Smooth muscle cell (in vitro differentiated cells): ENCODE results near the gene SLC27A2. TPM values are rescaled to one million over a fixed set of nuclear protein-coding genes. Genes with fewer than 3 reads are reported as not detected.

Source experiments
- DNase-seq: peaks from one replicate; lab custom pipeline; 2025; ENCODE audit not compliant: unreplicated experiment; lab: John Stamatoyannopoulos, UW
- H2AFZ ChIP-seq: fragments of 200-600 bp; sonication (generic); 2 replicates; pipeline ENCODE4 v1.6.0; 2016; ENCODE audit warnings: antibody characterized with exemption, low read depth, mild to moderate bottlenecking
- H3F3A ChIP-seq: fragments of 200-600 bp; sonication (generic); 2 replicates; pipeline ENCODE4 v1.6.0; 2017; ENCODE audit warnings: antibody characterized with exemption, low read depth
- H3K27ac ChIP-seq: fragments of 200-600 bp; sonication (generic); 2 replicates; pipeline ENCODE4 v1.5.1; 2016; ENCODE audit warnings: low read depth, mild to moderate bottlenecking
- H3K27me3 ChIP-seq: fragments of 200-600 bp; sonication (generic); 2 replicates; pipeline ENCODE4 v1.6.1; 2016; ENCODE audit warnings: low read depth, mild to moderate bottlenecking
- H3K36me3 ChIP-seq: fragments of 200-600 bp; sonication (generic); 2 replicates; pipeline ENCODE4 v1.5.1; 2016; ENCODE audit warnings: low read depth
- H3K4me1 ChIP-seq: fragments of 200-600 bp; sonication (generic); 2 replicates; pipeline ENCODE4 v1.5.1; 2016; ENCODE audit warnings: low read depth
- H3K4me2 ChIP-seq: fragments of 200-600 bp; sonication (generic); 2 replicates; pipeline ENCODE4 v1.6.0; 2016; ENCODE audit warnings: mild to moderate bottlenecking
- H3K4me3 ChIP-seq: fragments of 200-600 bp; sonication (generic); 2 replicates; pipeline ENCODE4 v1.5.1; 2016; ENCODE audit warnings: mild to moderate bottlenecking
- H3K79me2 ChIP-seq: fragments of 200-600 bp; sonication (generic); 2 replicates; pipeline ENCODE4 v1.6.0; 2016; ENCODE audit warnings: low read depth, mild to moderate bottlenecking
- H3K9ac ChIP-seq: fragments of 200-600 bp; sonication (generic); 2 replicates; pipeline ENCODE4 v1.6.0; 2016; ENCODE audit warnings: low read depth
- H3K9me3 ChIP-seq: fragments of 200-600 bp; sonication (generic); replicated peaks from 2 replicates; pipeline ENCODE4 v1.5.1; 2016; ENCODE audit warnings: low read depth
- H4K20me1 ChIP-seq: fragments of 200-600 bp; sonication (generic); 2 replicates; pipeline ENCODE4 v1.6.0; 2016; ENCODE audit warnings: low read depth
- WGBS: methylation state at CpG from one replicate; pipeline ENCODE4 v1.1.7; 2016; ENCODE audit warnings: low lambda C conversion rate; 5-methylcytosine and 5-hydroxymethylcytosine counted together
- polyA plus RNA-seq: library from polyadenylated mRNA; unstranded; fragments of >200 nt; fragmentation: Nextera tagmentation; extraction: Ambion mirVana; gene quantifications from 2 replicates; pipeline ENCODE4 v1.2.1, GENCODE V29; 2016
- total RNA-seq: library from RNA; depleted of rRNA; stranded (reverse); fragments of >200 nt; gene quantifications from 2 replicates; pipeline ENCODE4 v1.2.3, GENCODE V29; 2014
- TF ChIP-seq, protein P1 (sequence below): fragments of 200-600 bp; sonication (generic); IDR thresholded peaks from 2 replicates; pipeline ENCODE4 v1.5.1; 2017; ENCODE audit warnings: borderline replicate concordance, mild to moderate bottlenecking, antibody characterized with exemption; ENCODE audit not compliant: insufficient read depth, poor library complexity, severe bottlenecking

Gene SLC27A2
- total and polyA plus RNA-seq, 2 experiments from 2014 or later = 1.6 TPM; not detected in 1

DNA sequence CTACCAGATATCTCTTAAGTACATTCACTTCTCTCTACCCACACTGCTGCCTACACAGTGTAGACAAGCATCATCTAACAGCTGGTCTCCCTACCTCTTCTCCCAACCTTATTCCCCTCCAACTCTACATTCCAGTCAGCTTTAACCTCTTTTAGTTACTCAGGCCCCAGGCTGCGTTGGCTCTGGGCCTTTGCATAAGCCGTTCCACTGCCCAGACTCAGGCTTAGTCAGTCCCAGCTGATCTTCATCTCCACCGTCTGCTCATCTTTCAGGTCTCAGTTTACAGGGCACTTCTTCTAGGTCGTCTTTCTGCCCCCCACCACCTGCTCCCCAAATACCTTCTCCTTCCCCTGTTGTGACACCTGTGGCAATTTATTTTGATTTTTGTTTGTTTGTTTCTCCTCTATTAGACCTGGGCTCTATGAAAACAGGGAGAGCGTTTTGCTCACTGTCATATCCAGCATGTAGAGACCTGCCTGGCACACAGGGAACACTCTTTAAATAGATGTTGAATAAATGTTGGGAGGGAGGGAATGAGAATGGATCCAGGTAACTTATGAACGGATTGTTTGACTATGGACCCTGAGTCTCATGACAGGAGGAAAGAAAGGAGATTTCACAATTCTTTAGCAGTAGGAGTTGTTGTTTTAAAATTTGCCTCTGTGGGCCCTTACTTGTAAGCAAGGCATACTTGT, 11.1 kb downstream of the SLC27A2 start:
- Histone ChIP-seq H3K9ac (no peak overlapping the region), H3K4me3 (no peak overlapping the region), H3K4me2 (no peak overlapping the region), H3K27me3 (peaks cover 12% of the 10 kb centered on the region), H3K9me3 (no peaks in the 10 kb centered on the region), H3K4me1 (no peaks in the 10 kb centered on the region), H3K36me3 (no peaks in the 10 kb centered on the region), H3F3A (no peaks in the 10 kb centered on the region), H2AFZ (no peak overlapping the region), H4K20me1 (no peaks in the 10 kb centered on the region), H3K27ac (no peak overlapping the region), H3K79me2 (no peaks in the 10 kb centered on the region)
- DNase-seq = no peak
- TF ChIP-seq, protein P1, sequence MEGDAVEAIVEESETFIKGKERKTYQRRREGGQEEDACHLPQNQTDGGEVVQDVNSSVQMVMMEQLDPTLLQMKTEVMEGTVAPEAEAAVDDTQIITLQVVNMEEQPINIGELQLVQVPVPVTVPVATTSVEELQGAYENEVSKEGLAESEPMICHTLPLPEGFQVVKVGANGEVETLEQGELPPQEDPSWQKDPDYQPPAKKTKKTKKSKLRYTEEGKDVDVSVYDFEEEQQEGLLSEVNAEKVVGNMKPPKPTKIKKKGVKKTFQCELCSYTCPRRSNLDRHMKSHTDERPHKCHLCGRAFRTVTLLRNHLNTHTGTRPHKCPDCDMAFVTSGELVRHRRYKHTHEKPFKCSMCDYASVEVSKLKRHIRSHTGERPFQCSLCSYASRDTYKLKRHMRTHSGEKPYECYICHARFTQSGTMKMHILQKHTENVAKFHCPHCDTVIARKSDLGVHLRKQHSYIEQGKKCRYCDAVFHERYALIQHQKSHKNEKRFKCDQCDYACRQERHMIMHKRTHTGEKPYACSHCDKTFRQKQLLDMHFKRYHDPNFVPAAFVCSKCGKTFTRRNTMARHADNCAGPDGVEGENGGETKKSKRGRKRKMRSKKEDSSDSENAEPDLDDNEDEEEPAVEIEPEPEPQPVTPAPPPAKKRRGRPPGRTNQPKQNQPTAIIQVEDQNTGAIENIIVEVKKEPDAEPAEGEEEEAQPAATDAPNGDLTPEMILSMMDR = no peak
- 78% methylated on average over 6 of the region's 6 CpGs for WGBS

- no peaks in the 10 kb centered on the region for H3K36me3 ChIP-seq
- DNase-seq = no peak
- TF ChIP-seq, protein P1 = no peak
- no peaks in the 10 kb centered on the region for H3F3A ChIP-seq
- H3K4me3 ChIP-seq = no peak overlapping the region
- H3K27ac ChIP-seq = no peak overlapping the region
- H3K4me2 ChIP-seq = no peak overlapping the region
- H3K9ac ChIP-seq = no peak overlapping the region
- no peaks in the 10 kb centered on the region for H3K4me1 ChIP-seq
- H4K20me1 ChIP-seq = no peaks in the 10 kb centered on the region
- H3K27me3 ChIP-seq = no peaks in the 10 kb centered on the region
- H3K79me2 ChIP-seq = no peaks in the 10 kb centered on the region
- no peak overlapping the region for H2AFZ ChIP-seq
- no peaks in the 10 kb centered on the region for H3K9me3 ChIP-seq
Observed at GRCh38 chr15:50202003-50202402, 20.0 kb downstream of the SLC27A2 start.

GRCh38 chr15:50206020-50206419, 24.0 kb downstream of the SLC27A2 start:
- 88% methylated on average over 5 of the region's 5 CpGs for WGBS
- Histone ChIP-seq H3K27me3 (no peaks in the 10 kb centered on the region), H2AFZ (no peak overlapping the region), H3F3A (no peaks in the 10 kb centered on the region), H3K9ac (no peak overlapping the region), H3K4me2 (no peak overlapping the region), H3K27ac (no peak overlapping the region), H3K36me3 (no peaks in the 10 kb centered on the region), H3K4me1 (no peaks in the 10 kb centered on the region), H4K20me1 (no peaks in the 10 kb centered on the region), H3K9me3 (no peaks in the 10 kb centered on the region), H3K79me2 (no peaks in the 10 kb centered on the region), H3K4me3 (no peak overlapping the region)
- TF ChIP-seq, protein P1 = no peak
- DNase-seq = no peak

GRCh38 chr15:50209809-50210208, 27.8 kb downstream of the SLC27A2 start:
- Histone ChIP-seq H4K20me1 (no peaks in the 10 kb centered on the region), H3K4me2 (no peak overlapping the region), H3K36me3 (no peaks in the 10 kb centered on the region), H3F3A (no peaks in the 10 kb centered on the region), H3K27me3 (no peaks in the 10 kb centered on the region), H3K79me2 (no peaks in the 10 kb centered on the region), H3K27ac (peak overlapping the region; percentile 67), H3K4me1 (no peaks in the 10 kb centered on the region), H3K9ac (no peak overlapping the region), H3K9me3 (no peaks in the 10 kb centered on the region), H2AFZ (no peak overlapping the region), H3K4me3 (no peak overlapping the region)
- TF ChIP-seq, protein P1 = no peak
- WGBS = 88% methylated on average over 4 of the region's 4 CpGs
- DNase-seq = no peak
